PFSK-1 (cell line): ENCODE measurements around the gene SYT14.

Experiments used
- FOXP2 ChIP-seq: optimal IDR thresholded peaks from 2 replicates; pipeline ENCODE3; 2011; ENCODE audit warnings: borderline replicate concordance, control low read depth, inconsistent platforms; ENCODE audit not compliant: insufficient read depth; ENCODE audit errors: extremely low read length, extremely low read depth
- POLR2AphosphoS5 ChIP-seq: IDR thresholded peaks from 2 replicates; pipeline ENCODE4 v1.6.1; 2012; ENCODE audit warnings: low read depth, mild to moderate bottlenecking, control low read depth, low read length, moderate library complexity
- SIN3A ChIP-seq: IDR thresholded peaks from 2 replicates; pipeline ENCODE4 v1.6.1; 2012; ENCODE audit warnings: mild to moderate bottlenecking, low read length, moderate library complexity, borderline replicate concordance; ENCODE audit not compliant: insufficient read depth
- TAF1 ChIP-seq: IDR thresholded peaks from 2 replicates; pipeline ENCODE4 v1.6.1; 2012; ENCODE audit warnings: low read length, control low read depth, borderline replicate concordance; ENCODE audit not compliant: insufficient read depth
- TF ChIP-seq, protein P1 (sequence below), 2 experiments: IDR thresholded peaks; 2 replicates each; pipeline versions ENCODE4 v1.6.1 to v1.8.0; 2011 to 2012; ENCODE audit warnings: low read depth in 2 of 2, low read length in 2 of 2, control low read depth in 1 of 2, inconsistent platforms in 1 of 2, mild to moderate bottlenecking in 1 of 2, moderate library complexity in 1 of 2; ENCODE audit not compliant: insufficient read depth in 1 of 2

DNA sequence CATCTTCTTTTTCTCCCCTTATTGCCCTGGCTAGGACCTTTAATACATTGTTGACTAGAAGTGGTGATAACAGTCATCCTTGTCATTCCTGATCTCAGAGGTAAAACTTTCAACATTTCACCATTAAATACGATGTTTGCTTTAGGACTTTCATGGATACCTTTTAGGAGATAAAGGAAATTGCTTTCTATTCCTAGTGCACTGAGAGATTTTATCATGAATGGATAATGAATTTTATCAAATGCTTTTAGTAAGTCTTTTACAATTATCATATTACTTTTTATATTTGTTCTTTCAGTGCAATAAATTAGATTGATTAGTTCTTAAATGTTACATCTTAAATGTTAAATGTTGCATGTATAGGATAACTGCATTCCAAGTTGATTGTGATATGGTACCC, 147.3 kb downstream of the SYT14 start:
- no peak for TF ChIP-seq POLR2AphosphoS5
- TF ChIP-seq SIN3A = no peak
- TF ChIP-seq TAF1 = no peak
- TF ChIP-seq, protein P1, sequence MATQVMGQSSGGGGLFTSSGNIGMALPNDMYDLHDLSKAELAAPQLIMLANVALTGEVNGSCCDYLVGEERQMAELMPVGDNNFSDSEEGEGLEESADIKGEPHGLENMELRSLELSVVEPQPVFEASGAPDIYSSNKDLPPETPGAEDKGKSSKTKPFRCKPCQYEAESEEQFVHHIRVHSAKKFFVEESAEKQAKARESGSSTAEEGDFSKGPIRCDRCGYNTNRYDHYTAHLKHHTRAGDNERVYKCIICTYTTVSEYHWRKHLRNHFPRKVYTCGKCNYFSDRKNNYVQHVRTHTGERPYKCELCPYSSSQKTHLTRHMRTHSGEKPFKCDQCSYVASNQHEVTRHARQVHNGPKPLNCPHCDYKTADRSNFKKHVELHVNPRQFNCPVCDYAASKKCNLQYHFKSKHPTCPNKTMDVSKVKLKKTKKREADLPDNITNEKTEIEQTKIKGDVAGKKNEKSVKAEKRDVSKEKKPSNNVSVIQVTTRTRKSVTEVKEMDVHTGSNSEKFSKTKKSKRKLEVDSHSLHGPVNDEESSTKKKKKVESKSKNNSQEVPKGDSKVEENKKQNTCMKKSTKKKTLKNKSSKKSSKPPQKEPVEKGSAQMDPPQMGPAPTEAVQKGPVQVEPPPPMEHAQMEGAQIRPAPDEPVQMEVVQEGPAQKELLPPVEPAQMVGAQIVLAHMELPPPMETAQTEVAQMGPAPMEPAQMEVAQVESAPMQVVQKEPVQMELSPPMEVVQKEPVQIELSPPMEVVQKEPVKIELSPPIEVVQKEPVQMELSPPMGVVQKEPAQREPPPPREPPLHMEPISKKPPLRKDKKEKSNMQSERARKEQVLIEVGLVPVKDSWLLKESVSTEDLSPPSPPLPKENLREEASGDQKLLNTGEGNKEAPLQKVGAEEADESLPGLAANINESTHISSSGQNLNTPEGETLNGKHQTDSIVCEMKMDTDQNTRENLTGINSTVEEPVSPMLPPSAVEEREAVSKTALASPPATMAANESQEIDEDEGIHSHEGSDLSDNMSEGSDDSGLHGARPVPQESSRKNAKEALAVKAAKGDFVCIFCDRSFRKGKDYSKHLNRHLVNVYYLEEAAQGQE (IDR thresholded peaks at IDR 0.05; ENCODE audit: insufficient read depth in 1 of 2, low read depth in 2 of 2, low read length in 2 of 2) = no peak
- no peak for TF ChIP-seq FOXP2
